GM12878 (cell line): ENCODE measurements around the gene C17orf113. TPM values are rescaled to one million over a fixed set of nuclear protein-coding genes. Genes with fewer than 3 reads are reported as not detected.

ENCODE experiments used
- ATAC-seq: fragments of 200-7000 bp; cut with Tn5 transposase; 3 replicates; pipeline ENCODE4 v1.9.1; 2020; ENCODE audit warnings: mild to moderate bottlenecking, moderate library complexity
- BruUV-seq: library from RNA; stranded (reverse); fragments of 400-500 nt; replicated peaks from 2 replicates; lab custom pipeline; 2021; lab: Mats Ljungman, UMichigan
- CTCF ChIA-PET: fragments of 300-600 bp; sonication (Branson Sonifier 250); formaldehyde crosslinking; extraction: SDS; loops from one replicate; lab custom pipeline; 2021; ENCODE audit warnings: inconsistent platforms; lab: Yijun Ruan, JAX
- POLR2A ChIA-PET: fragments of 350-600 bp; formaldehyde crosslinking; extraction: SDS; loops from one replicate; lab custom pipeline; 2021; ENCODE audit warnings: inconsistent platforms; lab: Charles Lee
- RAD21 ChIA-PET: fragments of 300-600 bp; sonication (Branson Sonifier 250); formaldehyde crosslinking; loops from one replicate; lab custom pipeline; 2023; ENCODE audit warnings: antibody characterized with exemption; ENCODE audit not compliant: unreplicated experiment; lab: Charles Lee
- SMC1A ChIA-PET: fragments of 300-600 bp; sonication (Branson Sonifier 250); formaldehyde crosslinking; loops from one replicate; lab custom pipeline; 2023; ENCODE audit not compliant: unreplicated experiment, uncharacterized antibody; lab: Charles Lee
- DNase-seq: peaks from one replicate; pipeline ENCODE4 v3.0.0-alpha.2; 2011; ENCODE audit warnings: low read depth, low spot score
- FAIRE-seq: peaks from 3 replicates; lab custom pipeline; 2011; peaks lifted over from hg19 to GRCh38; lab: Jason Lieb, UNC
- H2AFZ ChIP-seq: 2 replicates; pipeline ENCODE4 v1.6.0; 2011; ENCODE audit warnings: low read depth, low read length, control low read depth; ENCODE audit not compliant: control insufficient read depth
- H3K27ac ChIP-seq: 2 replicates; pipeline ENCODE4 v1.5.1; 2011; ENCODE audit warnings: control low read depth; ENCODE audit not compliant: control insufficient read depth, insufficient read depth
- H3K27me3 ChIP-seq, 2 experiments: replicated peaks in 1 of 2; 2 replicates each; pipeline versions ENCODE4 v1.6.0 to v1.6.1; 2011; ENCODE audit warnings: low read length in 1 of 2; ENCODE audit not compliant: control insufficient read depth in 2 of 2, insufficient read depth in 2 of 2
- H3K36me3 ChIP-seq, 2 experiments: 2 replicates each; pipeline ENCODE4 v1.5.1; 2011; ENCODE audit warnings: low read length in 1 of 2; ENCODE audit not compliant: control insufficient read depth in 2 of 2, insufficient read depth in 2 of 2
- H3K4me1 ChIP-seq: 2 replicates; pipeline ENCODE4 v1.6.1; 2011; ENCODE audit warnings: mild to moderate bottlenecking, low read length, moderate library complexity, mixed read lengths; ENCODE audit not compliant: control insufficient read depth, insufficient read depth
- H3K4me2 ChIP-seq: 2 replicates; pipeline ENCODE4 v1.6.0; 2011; ENCODE audit warnings: control low read depth; ENCODE audit not compliant: control insufficient read depth, insufficient read depth
- H3K4me3 ChIP-seq: fragments of 200-600 bp; sonication (generic); 2 replicates; pipeline ENCODE4 v1.5.1; 2016
- H3K79me2 ChIP-seq: 2 replicates; pipeline ENCODE4 v1.6.0; 2011; ENCODE audit warnings: low read length; ENCODE audit not compliant: control insufficient read depth, insufficient read depth
- H3K9ac ChIP-seq: 2 replicates; pipeline ENCODE4 v1.8.0; 2011; ENCODE audit warnings: low read length, control low read depth, mixed read lengths; ENCODE audit not compliant: control insufficient read depth, insufficient read depth
- H3K9me3 ChIP-seq: replicated peaks from 3 replicates; pipeline ENCODE4 v1.5.1; 2011; ENCODE audit warnings: mild to moderate bottlenecking, low read length; ENCODE audit not compliant: control insufficient read depth, insufficient read depth
- H4K20me1 ChIP-seq: 2 replicates; pipeline ENCODE4 v1.6.0; 2011; ENCODE audit not compliant: control insufficient read depth, insufficient read depth
- CHD1 ChIP-seq: IDR thresholded peaks from 2 replicates; pipeline ENCODE4 v1.6.1; 2012; ENCODE audit warnings: low read depth, low read length, improper control_type of control experiment
- DPF2 ChIP-seq: fragments of 450-650 bp; IDR thresholded peaks from 2 replicates; pipeline ENCODE4 v1.6.1; 2017; ENCODE audit warnings: mild to moderate bottlenecking
- EGR1 ChIP-seq, 2 experiments: IDR thresholded peaks; 1 replicate in 1 of 2; 2 replicates in 1 of 2; pipeline ENCODE4 v1.6.1; 2011 to 2012; ENCODE audit warnings: low read depth in 2 of 2, low read length in 2 of 2, borderline replicate concordance in 1 of 2, mild to moderate bottlenecking in 1 of 2, moderate library complexity in 1 of 2
- ESRRA ChIP-seq: IDR thresholded peaks from 2 replicates; pipeline ENCODE4 v1.6.1; 2012; ENCODE audit warnings: mild to moderate bottlenecking, low read length, improper control_type of control experiment
- JUNB ChIP-seq: IDR thresholded peaks from 2 replicates; pipeline ENCODE4 v1.6.1; 2016; ENCODE audit warnings: antibody characterized with exemption, mild to moderate bottlenecking
- MLLT1 ChIP-seq: fragments of 450-650 bp; IDR thresholded peaks from 2 replicates; pipeline ENCODE4 v1.6.1; 2016; ENCODE audit warnings: mild to moderate bottlenecking
- MXI1 ChIP-seq: fragments of 150-350 bp; IDR thresholded peaks from 2 replicates; pipeline ENCODE4 v1.6.1; 2011; ENCODE audit warnings: low read depth, mild to moderate bottlenecking, inconsistent platforms, low read length, improper control_type of control experiment
- NFIC ChIP-seq: IDR thresholded peaks from 2 replicates; pipeline ENCODE4 v1.6.1; 2012; ENCODE audit warnings: low read depth, mild to moderate bottlenecking, inconsistent platforms, low read length, moderate library complexity
- RAD51 ChIP-seq: fragments of 450-650 bp; IDR thresholded peaks from 2 replicates; pipeline ENCODE4 v1.6.1; 2016; ENCODE audit warnings: moderate library complexity, mild to moderate bottlenecking, inconsistent platforms
- SKIL ChIP-seq: fragments of 450-650 bp; IDR thresholded peaks from 2 replicates; pipeline ENCODE4 v1.6.1; 2017; ENCODE audit warnings: mild to moderate bottlenecking, low read depth, inconsistent platforms; ENCODE audit not compliant: poor library complexity, severe bottlenecking
- SMAD1 ChIP-seq: fragments of 450-650 bp; IDR thresholded peaks from 2 replicates; pipeline ENCODE4 v1.6.1; 2018; ENCODE audit warnings: mild to moderate bottlenecking, low read depth; ENCODE audit not compliant: partially characterized antibody
- SMC3 ChIP-seq: IDR thresholded peaks from 2 replicates; pipeline ENCODE4 v1.6.1; 2011; ENCODE audit warnings: low read length, improper control_type of control experiment, borderline replicate concordance
- STAT1 ChIP-seq: fragments of 450-650 bp; conservative IDR thresholded peaks from 2 replicates; pipeline ENCODE4 v1.6.1; 2014; ENCODE audit warnings: antibody characterized with exemption, mild to moderate bottlenecking
- TARDBP ChIP-seq: IDR thresholded peaks from 2 replicates; pipeline ENCODE4 v1.6.1; 2016; ENCODE audit warnings: borderline replicate concordance
- TBL1XR1 ChIP-seq: IDR thresholded peaks from 2 replicates; pipeline ENCODE4 v1.6.1; 2012; ENCODE audit warnings: low read depth, low read length, improper control_type of control experiment
- TCF3 ChIP-seq: IDR thresholded peaks from 2 replicates; pipeline ENCODE4 v1.6.1; 2012; ENCODE audit warnings: low read depth, mild to moderate bottlenecking, low read length, borderline replicate concordance; ENCODE audit not compliant: insufficient read depth
- ZNF687 ChIP-seq: fragments of 450-650 bp; IDR thresholded peaks from 2 replicates; pipeline ENCODE4 v1.6.1; 2017; ENCODE audit warnings: mild to moderate bottlenecking, moderate library complexity
- ZSCAN29 ChIP-seq: fragments of 450-650 bp; IDR thresholded peaks from 2 replicates; pipeline ENCODE4 v1.6.1; 2017; ENCODE audit warnings: mild to moderate bottlenecking, moderate library complexity
- WGBS: methylation state at CpG from one replicate; pipeline ENCODE4 v1.1.6; 2016; ENCODE audit warnings: low lambda C conversion rate; ENCODE audit not compliant: insufficient replicate concordance, insufficient coverage; ENCODE audit errors: missing lambda C conversion rate; 5-methylcytosine and 5-hydroxymethylcytosine counted together
- in situ Hi-C: fragments of 300-500 bp; cut with MboI; formaldehyde crosslinking; loops from 9 replicates; pipeline ENCODE4 v1.14.3; 2018; ENCODE audit warnings: mixed read lengths
- intact Hi-C: fragments of 100-400 bp; cut with micrococcal nuclease; formaldehyde crosslinking; loops from one replicate; pipeline ENCODE4 v1.14.2; 2022; ENCODE audit not compliant: unreplicated experiment
- polyA plus RNA-seq, 11 experiments: library from polyadenylated mRNA; depleted of rRNA in 4 of 11; unstranded in 6 of 11; stranded (reverse) in 5 of 11; fragments of >200 nt; fragmentation: Nextera tagmentation in 4 of 11; fragmentation: Illumina TruSeq in 1 of 11; extraction: Ambion mirVana in 4 of 11; extraction: Trizol in 1 of 11; gene quantifications; 1 replicate in 1 of 11; 2 replicates in 10 of 11; pipeline versions ENCODE4 v1.2.1 to v1.2.3, GENCODE V29; 2011 to 2016; ENCODE audit warnings: inconsistent platforms in 2 of 11, missing spikeins in 2 of 11, low read depth in 1 of 11
- total RNA-seq, 4 experiments: library from RNA; depleted of rRNA in 3 of 4; stranded (reverse); fragments of >200 nt in 3 of 4; fragmentation: Illumina TruSeq in 1 of 4; extraction: Trizol in 1 of 4; gene quantifications; 2 replicates each; pipeline versions ENCODE4 v1.2.1 to v1.2.3, GENCODE V29; 2013 to 2021

The C17orf113 gene
- total and polyA plus RNA-seq, 10 of the 15 experiments (the other 5 are each of a cell fraction or from before 2014, with no cell fraction given): 0.03 to 0.17 (median 0.08) TPM; not detected in 3

- no peak for ATAC-seq
- in situ Hi-C loops: loop anchor here (25.0 kb wide), 1 partner anchor 1207 kb away; the partner anchor contains the start of gene TMEM106A
- intact Hi-C loops: no loop called here
- BruUV-seq: TSS peak; percentile 41
- SMC1A ChIA-PET: interaction anchor here (0.9 to 1.0 kb wide), 2 partner anchors 11 to 12 kb away, joined by 3 read pairs; partner anchors contain the start of gene DNAJC7
- POLR2A ChIA-PET: interaction anchor here (1.4 kb wide), 1 partner anchor 14 kb away, joined by 3 read pairs; no protein-coding TSS in a partner anchor
- RAD21 ChIA-PET: no interaction called here
- CTCF ChIA-PET: interaction anchor here (1.2 to 1.9 kb wide), 4 partner anchors 13 to 113 kb away, joined by 3 to 7 read pairs (median 4); partner anchors contain the start of genes CNP, DNAJC7 and NKIRAS2
- Histone ChIP-seq H2AFZ (no peak overlapping the region), H3K79me2 (peaks cover 63% of the 10 kb centered on the region), H3K36me3 (peaks cover 6 to 35% of the 10 kb centered on the region in 2 experiments), H4K20me1 (no peaks in the 10 kb centered on the region; the same call in 1 of the 2 replicates), H3K9me3 (no peaks in the 10 kb centered on the region), H3K4me1 (no peaks in the 10 kb centered on the region), H3K4me3 (no peak overlapping the region), H3K9ac (no peak overlapping the region), H3K4me2 (no peak overlapping the region), H3K27me3 (no peaks in the 10 kb centered on the region), H3K27ac (no peak overlapping the region)
- no peak for DNase-seq
- TF ChIP-seq JUNB (no peak), RAD51 (no peak), STAT1 (no peak), TBL1XR1 (no peak), SMC3 (no peak), NFIC (no peak), MXI1 (no peak), DPF2 (no peak), EGR1 (IDR thresholded peaks at IDR 0.05; ENCODE audit: borderline replicate concordance in 1 of 2, low read depth in 2 of 2, low read length in 2 of 2) (no peak), ZSCAN29 (no peak), SKIL (no peak), TARDBP (no peak), SMAD1 (no peak), TCF3 (no peak), ZNF687 (no peak), MLLT1 (no peak), ESRRA (no peak), CHD1 (no peak)
- 100% methylated on average over 1 of the region's 1 CpG for WGBS
- no peak for FAIRE-seq
Measured at GRCh38 chr17:42005166-42005565, 45.2 kb downstream of the C17orf113 start.
